SH-SY5Y (cell line): Measurements from ENCODE around the gene HOXB5.

Experiments used
- GATA2 ChIP-seq: IDR thresholded peaks from 2 replicates; pipeline ENCODE4 v1.6.1; 2011; ENCODE audit warnings: mild to moderate bottlenecking, low read depth, low read length
- GATA3 ChIP-seq: IDR thresholded peaks from 2 replicates; pipeline ENCODE4 v1.6.1; 2011; ENCODE audit warnings: low read depth, mild to moderate bottlenecking, low read length, moderate library complexity

- TF ChIP-seq GATA2 (no peak), GATA3 (no peak)
Observed at GRCh38 chr17:48565925-48566710, 27.5 kb downstream of the HOXB5 start.
